HL-60 (cell line): ENCODE measurements around the gene THG1L.
"Not testable (repeated sequence)": the region's sequence is repeated elsewhere in the genome, so short reads cannot be mapped to it uniquely, and the experiment has no call there.

ENCODE experiments used
- DNase-seq, 2 experiments: peaks; one replicate each; pipeline ENCODE4 v3.0.0-alpha.2; 2010 to 2020; ENCODE audit warnings: low read depth in 1 of 2, low spot score in 1 of 2
- H3K27ac ChIP-seq: fragments of 250-450 bp; sonication (Bioruptor Pico); replicated peaks from 2 replicates; pipeline ENCODE4 v1.5.1; 2020; ENCODE audit warnings: mild to moderate bottlenecking, moderate library complexity
- H3K27me3 ChIP-seq: fragments of 250-450 bp; sonication (Bioruptor Pico); 2 replicates; pipeline ENCODE4 v1.5.1; 2021; ENCODE audit warnings: mild to moderate bottlenecking, moderate library complexity; ENCODE audit not compliant: insufficient read depth, poor library complexity, severe bottlenecking
- H3K4me3 ChIP-seq: replicated peaks from 2 replicates; pipeline ENCODE4 v1.5.1; 2011; ENCODE audit warnings: mild to moderate bottlenecking, control low read depth, low read length; ENCODE audit not compliant: insufficient read depth
- GABPA ChIP-seq: IDR thresholded peaks from 2 replicates; pipeline ENCODE4 v1.6.1; 2012; ENCODE audit warnings: low read depth
- POLR2AphosphoS5 ChIP-seq: IDR thresholded peaks from 2 replicates; pipeline ENCODE4 v1.6.1; 2012; ENCODE audit warnings: low read depth
- REST ChIP-seq: IDR thresholded peaks from 2 replicates; pipeline ENCODE4 v1.6.1; 2012; ENCODE audit warnings: low read depth; ENCODE audit not compliant: insufficient replicate concordance
- SPI1 ChIP-seq: IDR thresholded peaks from 2 replicates; pipeline ENCODE4 v1.6.1; 2012; ENCODE audit warnings: low read depth, mild to moderate bottlenecking, borderline replicate concordance
- long read RNA-seq: library from polyadenylated mRNA; unstranded; transcript quantifications from one replicate; pipeline ENCODE4 v2.0.0, GENCODE V29; 2020
- TF ChIP-seq, protein P1 (sequence below): IDR thresholded peaks from one replicate; pipeline ENCODE4 v1.5.1; 2011; ENCODE audit warnings: low read length, control low read depth, inconsistent platforms; ENCODE audit not compliant: insufficient read depth

The THG1L gene
- long read RNA-seq, transcript THG1L-201 (6 exons, 3,107 nt): major isoform, 221 of 225 reads
- long read RNA-seq, partial matches to known transcripts: 1 of 225 reads
- long read RNA-seq, other reads (novel, unspliced or antisense): 1 of 225 reads

GRCh38 chr5:157731272-157732129 is at the start of gene THG1L:
Gene THG1L, plus strand, starts transcription at chr5:157731420. Its CDS starts 21 bp downstream, at chr5:157731441.
- DNase-seq: peak; percentile 95 to 100
- H3K4me3 ChIP-seq: peak within 1 kb of the TSS; percentile 74

DNA sequence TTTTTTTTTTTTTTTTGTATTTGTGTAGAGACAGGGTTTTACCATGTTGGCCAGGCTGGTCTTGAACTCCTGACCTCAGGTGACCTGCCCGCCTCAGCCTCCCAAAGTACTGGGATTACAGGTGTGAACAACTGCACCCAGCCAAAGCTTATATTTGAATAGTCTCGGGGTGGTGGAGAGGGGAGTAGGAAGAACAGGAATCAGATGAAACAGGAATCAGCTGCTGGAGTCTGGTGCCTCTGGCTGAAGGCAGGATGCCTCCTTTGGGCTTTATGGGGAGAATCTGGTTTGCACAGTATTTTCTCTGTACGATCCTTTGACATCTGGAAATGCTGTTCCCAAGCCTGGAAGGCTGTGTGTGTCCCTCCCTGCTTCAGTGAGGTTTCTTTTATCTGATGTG is 49.0 kb upstream of the THG1L start:
- Histone ChIP-seq H3K27me3 (no peaks in the 10 kb centered on the region), H3K4me3 (no peak overlapping the region), H3K27ac (no peak overlapping the region)
- DNase-seq: no peak
- no peak for TF ChIP-seq POLR2AphosphoS5
- no peak for TF ChIP-seq SPI1
- TF ChIP-seq REST: no peak
- TF ChIP-seq, protein P1, sequence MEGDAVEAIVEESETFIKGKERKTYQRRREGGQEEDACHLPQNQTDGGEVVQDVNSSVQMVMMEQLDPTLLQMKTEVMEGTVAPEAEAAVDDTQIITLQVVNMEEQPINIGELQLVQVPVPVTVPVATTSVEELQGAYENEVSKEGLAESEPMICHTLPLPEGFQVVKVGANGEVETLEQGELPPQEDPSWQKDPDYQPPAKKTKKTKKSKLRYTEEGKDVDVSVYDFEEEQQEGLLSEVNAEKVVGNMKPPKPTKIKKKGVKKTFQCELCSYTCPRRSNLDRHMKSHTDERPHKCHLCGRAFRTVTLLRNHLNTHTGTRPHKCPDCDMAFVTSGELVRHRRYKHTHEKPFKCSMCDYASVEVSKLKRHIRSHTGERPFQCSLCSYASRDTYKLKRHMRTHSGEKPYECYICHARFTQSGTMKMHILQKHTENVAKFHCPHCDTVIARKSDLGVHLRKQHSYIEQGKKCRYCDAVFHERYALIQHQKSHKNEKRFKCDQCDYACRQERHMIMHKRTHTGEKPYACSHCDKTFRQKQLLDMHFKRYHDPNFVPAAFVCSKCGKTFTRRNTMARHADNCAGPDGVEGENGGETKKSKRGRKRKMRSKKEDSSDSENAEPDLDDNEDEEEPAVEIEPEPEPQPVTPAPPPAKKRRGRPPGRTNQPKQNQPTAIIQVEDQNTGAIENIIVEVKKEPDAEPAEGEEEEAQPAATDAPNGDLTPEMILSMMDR: no peak
- TF ChIP-seq GABPA: no peak

More at GRCh38 chr5:157731272-157732129, at the start of gene THG1L:
- H3K27me3 ChIP-seq: no peaks in the 10 kb centered on the region
- TF ChIP-seq GABPA (peak; percentile 93), POLR2AphosphoS5 (peak; percentile 87; the same call in 1 of the 2 replicates), REST (no peak), SPI1 (no peak)
- TF ChIP-seq, protein P1: no peak
- peak within 1 kb of the TSS; percentile 87 for H3K27ac ChIP-seq

- not testable (repeated sequence) for DNase-seq, H3K27me3 ChIP-seq, H3K27ac ChIP-seq
These were observed 44.7 kb upstream of the THG1L start for GRCh38 chr5:157686276-157687197.

DNA sequence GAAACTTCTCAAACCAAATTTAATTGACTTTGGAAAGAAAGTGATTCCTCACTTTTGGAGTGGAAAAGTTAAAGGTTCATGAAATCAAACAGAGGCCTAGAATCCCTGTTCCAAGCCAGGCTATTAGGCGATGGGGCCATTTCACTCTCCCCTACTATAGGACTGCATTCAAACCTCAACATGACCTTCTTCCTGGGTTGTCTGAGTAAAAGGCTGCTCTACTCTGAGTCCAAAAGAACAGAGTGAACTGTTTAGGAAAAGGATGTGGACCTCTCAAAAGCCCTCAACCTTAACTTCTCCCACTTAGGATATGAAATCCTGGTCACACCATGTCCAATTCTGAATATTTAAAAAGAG is 44.0 kb upstream of the THG1L start:
- no peak for DNase-seq
- Histone ChIP-seq H3K27ac (no peak overlapping the region), H3K4me3 (no peak overlapping the region), H3K27me3 (no peaks in the 10 kb centered on the region)
- TF ChIP-seq SPI1: no peak
- TF ChIP-seq GABPA: no peak
- TF ChIP-seq, protein P1: no peak
- TF ChIP-seq REST: no peak
- TF ChIP-seq POLR2AphosphoS5: no peak

More at GRCh38 chr5:157686276-157687197, 44.7 kb upstream of the THG1L start:
- not testable (repeated sequence) for H3K4me3 ChIP-seq
